PC-3 (cell line): ENCODE data around the gene CNOT11. TPM values are rescaled to one million over a fixed set of nuclear protein-coding genes. Genes with fewer than 3 reads are reported as not detected.

Source experiments
- ATAC-seq: fragments of 200-7000 bp; cut with Tn5 transposase; 2 replicates; pipeline ENCODE4 v1.9.1; 2020; ENCODE audit warnings: mild to moderate bottlenecking, moderate library complexity
- BruUV-seq: library from RNA; stranded (reverse); fragments of 400-500 nt; replicated peaks from 2 replicates; lab custom pipeline; 2021; lab: Mats Ljungman, UMichigan
- CTCF ChIA-PET: fragments of 300-600 bp; sonication (Branson Sonifier 250); formaldehyde crosslinking; loops from one replicate; lab custom pipeline; 2022; ENCODE audit warnings: antibody characterized with exemption; lab: Charles Lee
- POLR2A ChIA-PET: fragments of 300-600 bp; sonication (Branson Sonifier 250); formaldehyde crosslinking; loops from one replicate; lab custom pipeline; 2022; ENCODE audit warnings: antibody characterized with exemption; ENCODE audit not compliant: unreplicated experiment; lab: Charles Lee
- DNase-seq: peaks from one replicate; pipeline ENCODE4 v3.0.0-alpha.2; 2015
- H2AFZ ChIP-seq: fragments of 300-600 bp; sonication (generic); 2 replicates; pipeline ENCODE4 v1.6.0; 2016; ENCODE audit warnings: antibody characterized with exemption, low read length
- H3F3A ChIP-seq: fragments of 300-600 bp; sonication (generic); one replicate; pipeline ENCODE4 v1.6.0; 2017; ENCODE audit warnings: antibody characterized with exemption, low read length, control low read depth, mild to moderate bottlenecking; ENCODE audit not compliant: unreplicated experiment
- H3K27ac ChIP-seq: fragments of 300-600 bp; sonication (generic); 2 replicates; pipeline ENCODE4 v1.5.1; 2016; ENCODE audit warnings: mild to moderate bottlenecking, low read length
- H3K27me3 ChIP-seq: fragments of 300-600 bp; sonication (generic); 2 replicates; pipeline ENCODE4 v1.6.1; 2016; ENCODE audit warnings: low read length, mixed read lengths
- H3K36me3 ChIP-seq: fragments of 300-600 bp; sonication (generic); 2 replicates; pipeline ENCODE4 v1.6.1; 2016; ENCODE audit warnings: low read depth, mixed run types, low read length, mixed read lengths
- H3K4me1 ChIP-seq: fragments of 300-600 bp; sonication (generic); 2 replicates; pipeline ENCODE4 v1.5.1; 2016; ENCODE audit warnings: low read length; ENCODE audit not compliant: insufficient read depth
- H3K4me2 ChIP-seq: fragments of 300-600 bp; sonication (generic); 2 replicates; pipeline ENCODE4 v1.6.0; 2016; ENCODE audit warnings: low read length
- H3K4me3 ChIP-seq: fragments of 300-600 bp; sonication (generic); 2 replicates; pipeline ENCODE4 v1.5.1; 2016; ENCODE audit warnings: mild to moderate bottlenecking, low read length, mixed read lengths
- H3K79me2 ChIP-seq: fragments of 300-600 bp; sonication (generic); 2 replicates; pipeline ENCODE4 v1.6.1; 2017; ENCODE audit warnings: low read length, mixed read lengths
- H3K9ac ChIP-seq: fragments of 300-600 bp; sonication (generic); 2 replicates; pipeline ENCODE4 v1.6.0; 2016; ENCODE audit warnings: mild to moderate bottlenecking, low read length
- H3K9me2 ChIP-seq: fragments of 300-600 bp; sonication (generic); replicated peaks from 2 replicates; pipeline ENCODE4 v1.6.1; 2016; ENCODE audit warnings: mixed run types, low read length, mixed read lengths
- H3K9me3 ChIP-seq: fragments of 300-600 bp; sonication (generic); 2 replicates; pipeline ENCODE4 v1.6.1; 2016; ENCODE audit warnings: low read length, mixed read lengths
- H4K20me1 ChIP-seq: fragments of 300-600 bp; sonication (generic); 2 replicates; pipeline ENCODE4 v1.6.1; 2016; ENCODE audit warnings: low read length, mixed read lengths
- CTCF ChIP-seq: fragments of 300-600 bp; sonication (generic); conservative IDR thresholded peaks from 2 replicates; pipeline ENCODE4 v1.5.1; 2017; ENCODE audit warnings: antibody characterized with exemption, low read depth, mild to moderate bottlenecking, low read length
- EZH2 ChIP-seq: fragments of 300-600 bp; sonication (generic); IDR thresholded peaks from one replicate; pipeline ENCODE4 v1.6.1; 2017; ENCODE audit warnings: antibody characterized with exemption, mild to moderate bottlenecking, low read length; ENCODE audit not compliant: unreplicated experiment
- EZH2phosphoT487 ChIP-seq: fragments of 300-600 bp; sonication (generic); IDR thresholded peaks from 2 replicates; pipeline ENCODE4 v1.6.1; 2018; ENCODE audit warnings: mild to moderate bottlenecking, antibody characterized with exemption, low read length, borderline replicate concordance
- intact Hi-C: fragments of 100-400 bp; cut with micrococcal nuclease; formaldehyde crosslinking; loops from 2 replicates; pipeline ENCODE4 v1.9.0; 2023
- total RNA-seq: library from RNA; depleted of rRNA; stranded (reverse); fragments of >200 nt; gene quantifications from 2 replicates; pipeline ENCODE4 v1.2.3, GENCODE V29; 2014

CNOT11 gene
- total RNA-seq, 1 experiment from 2014 or later, result 48.5 TPM

- H3K4me3 ChIP-seq, result peak overlapping the region; percentile 83
- no peak overlapping the region for H2AFZ ChIP-seq
- no peak overlapping the region for H3K27ac ChIP-seq
- peak overlapping the region; percentile 92 for H3K4me2 ChIP-seq
- BruUV-seq, result no TSS peak
- TF ChIP-seq EZH2, result no peak
- no peak for TF ChIP-seq EZH2phosphoT487
- no peak for TF ChIP-seq CTCF
- intact Hi-C loops, result no loop called here
- peaks cover 6% of the 10 kb centered on the region; the same call in 1 of the 2 replicates for H3K36me3 ChIP-seq
- no peaks in the 10 kb centered on the region for H3K27me3 ChIP-seq
- peaks cover 61% of the 10 kb centered on the region for H4K20me1 ChIP-seq
- no peak for ATAC-seq
- H3F3A ChIP-seq, result no peaks in the 10 kb centered on the region
- no peaks in the 10 kb centered on the region for H3K9me3 ChIP-seq
- CTCF ChIA-PET, result interaction anchor here (1.0 kb wide), 1 partner anchor 37 kb away, joined by 3 read pairs; no protein-coding TSS in a partner anchor
- peaks cover 85% of the 10 kb centered on the region for H3K79me2 ChIP-seq
- H3K9ac ChIP-seq, result no peak overlapping the region
- H3K9me2 ChIP-seq, result no peaks in the 10 kb centered on the region
- POLR2A ChIA-PET, result no interaction called here
- peaks cover 47% of the 10 kb centered on the region for H3K4me1 ChIP-seq
- DNase-seq, result no peak
These were observed 52.3 kb downstream of the CNOT11 start for GRCh38 chr2:101305035-101305434.

- peak overlapping the region; percentile 53; the same call in 1 of the 2 replicates for H3K27ac ChIP-seq
- peaks cover 6% of the 10 kb centered on the region; the same call in 1 of the 2 replicates for H3K36me3 ChIP-seq
- TF ChIP-seq EZH2, result no peak
- TF ChIP-seq CTCF, result no peak
- no peak for TF ChIP-seq EZH2phosphoT487
- POLR2A ChIA-PET, result no interaction called here
- no peak overlapping the region for H3K9ac ChIP-seq
- H3K9me3 ChIP-seq, result no peaks in the 10 kb centered on the region
- peaks cover 57% of the 10 kb centered on the region for H4K20me1 ChIP-seq
- no peaks in the 10 kb centered on the region for H3K27me3 ChIP-seq
- peak overlapping the region; percentile 83 for H3K4me3 ChIP-seq
- ATAC-seq (peak; percentile 54), DNase-seq (peak; percentile 61)
- BruUV-seq, result no TSS peak
- H3F3A ChIP-seq, result no peaks in the 10 kb centered on the region
- H3K9me2 ChIP-seq, result no peaks in the 10 kb centered on the region
- intact Hi-C loops, result loop anchor here (2.0 kb wide), 1 partner anchor 27 kb away; no protein-coding TSS in a partner anchor
- peaks cover 79% of the 10 kb centered on the region for H3K79me2 ChIP-seq
- CTCF ChIA-PET, result interaction anchor here (1.0 kb wide), 1 partner anchor 37 kb away, joined by 3 read pairs; no protein-coding TSS in a partner anchor
- H3K4me2 ChIP-seq, result peak overlapping the region; percentile 92
- no peak overlapping the region for H2AFZ ChIP-seq
- H3K4me1 ChIP-seq, result peaks cover 47% of the 10 kb centered on the region
These were observed 52.9 kb downstream of the CNOT11 start for GRCh38 chr2:101305492-101306078.

- H3K79me2 ChIP-seq, result peaks cover 71% of the 10 kb centered on the region
- no peaks in the 10 kb centered on the region for H3K27me3 ChIP-seq
- H3F3A ChIP-seq, result no peaks in the 10 kb centered on the region
- intact Hi-C loops, result loop anchor here (2.0 kb wide), 1 partner anchor 28 kb away; no protein-coding TSS in a partner anchor
- CTCF ChIA-PET, result interaction anchor here (1.0 kb wide), 1 partner anchor 36 kb away, joined by 3 read pairs; no protein-coding TSS in a partner anchor
- peaks cover 49% of the 10 kb centered on the region for H4K20me1 ChIP-seq
- POLR2A ChIA-PET, result interaction anchor here (0.5 kb wide), 1 partner anchor 88 kb away, joined by 34 read pairs; no protein-coding TSS in a partner anchor
- TF ChIP-seq EZH2phosphoT487 (no peak), EZH2 (no peak), CTCF (no peak)
- BruUV-seq, result no TSS peak
- ATAC-seq, result 0 out of 2 replicates have a peak, but pooled peaks have one; percentile 3
- no peaks in the 10 kb centered on the region for H3K9me3 ChIP-seq
- no peaks in the 10 kb centered on the region for H3K9me2 ChIP-seq
- H3K36me3 ChIP-seq, result peaks cover 6% of the 10 kb centered on the region; the same call in 1 of the 2 replicates
- peak overlapping the region; percentile 95 for H3K9ac ChIP-seq
- H2AFZ ChIP-seq, result no peak overlapping the region
- no peak for DNase-seq
- H3K27ac ChIP-seq, result peak overlapping the region; percentile 53; the same call in 1 of the 2 replicates
- peak overlapping the region; percentile 83 for H3K4me3 ChIP-seq
- H3K4me1 ChIP-seq, result peaks cover 53% of the 10 kb centered on the region
- peak overlapping the region; percentile 92 for H3K4me2 ChIP-seq
These were observed 53.7 kb downstream of the CNOT11 start for GRCh38 chr2:101306410-101306809.
